KMS-11 (cell line): ENCODE results near the gene ZP4.

ENCODE experiments used
- H2AFZ ChIP-seq: fragments of 200-600 bp; sonication (generic); 2 replicates; pipeline ENCODE4 v1.6.1; 2016; ENCODE audit warnings: antibody characterized with exemption, mixed run types, low read depth
- H3K27ac ChIP-seq: fragments of 200-600 bp; sonication (generic); 2 replicates; pipeline ENCODE4 v1.6.1; 2016; ENCODE audit warnings: mild to moderate bottlenecking, mixed run types
- H3K27me3 ChIP-seq: fragments of 200-600 bp; sonication (generic); 2 replicates; pipeline ENCODE4 v1.6.1; 2017; ENCODE audit warnings: mild to moderate bottlenecking, low read depth, mixed run types, moderate library complexity; ENCODE audit not compliant: insufficient read depth
- H3K36me3 ChIP-seq: fragments of 200-600 bp; sonication (generic); 2 replicates; pipeline ENCODE4 v1.6.1; 2017; ENCODE audit warnings: mild to moderate bottlenecking, mixed run types; ENCODE audit not compliant: insufficient read depth
- H3K4me1 ChIP-seq: fragments of 200-600 bp; sonication (generic); 2 replicates; pipeline ENCODE4 v1.6.1; 2016; ENCODE audit warnings: mild to moderate bottlenecking, low read depth, mixed run types; ENCODE audit not compliant: poor library complexity, severe bottlenecking
- H3K4me2 ChIP-seq: fragments of 200-600 bp; sonication (generic); 2 replicates; pipeline ENCODE4 v1.7.0; 2016; ENCODE audit warnings: mild to moderate bottlenecking, mixed run types
- H3K4me3 ChIP-seq: fragments of 200-600 bp; sonication (generic); IDR thresholded peaks from 2 replicates; pipeline ENCODE4 v1.6.1; 2017; ENCODE audit warnings: low read depth, low read length, mixed read lengths; ENCODE audit not compliant: insufficient read depth
- H3K79me2 ChIP-seq: fragments of 200-600 bp; sonication (generic); 2 replicates; pipeline ENCODE4 v1.6.1; 2016; ENCODE audit warnings: low read depth, mixed run types; ENCODE audit not compliant: insufficient read depth
- H3K9ac ChIP-seq: fragments of 200-600 bp; sonication (generic); 2 replicates; pipeline ENCODE4 v1.6.1; 2016; ENCODE audit warnings: mild to moderate bottlenecking, mixed run types
- H4K20me1 ChIP-seq: fragments of 200-600 bp; sonication (generic); 2 replicates; pipeline ENCODE4 v1.6.1; 2016; ENCODE audit warnings: mild to moderate bottlenecking, mixed run types; ENCODE audit not compliant: insufficient read depth
- TF ChIP-seq, protein P1 (sequence below): fragments of 200-600 bp; sonication (generic); conservative IDR thresholded peaks from 2 replicates; pipeline ENCODE4 v1.6.1; 2017; ENCODE audit warnings: low read depth, mild to moderate bottlenecking, antibody characterized with exemption, low read length, moderate library complexity, mixed read lengths

ZP4 gene

DNA sequence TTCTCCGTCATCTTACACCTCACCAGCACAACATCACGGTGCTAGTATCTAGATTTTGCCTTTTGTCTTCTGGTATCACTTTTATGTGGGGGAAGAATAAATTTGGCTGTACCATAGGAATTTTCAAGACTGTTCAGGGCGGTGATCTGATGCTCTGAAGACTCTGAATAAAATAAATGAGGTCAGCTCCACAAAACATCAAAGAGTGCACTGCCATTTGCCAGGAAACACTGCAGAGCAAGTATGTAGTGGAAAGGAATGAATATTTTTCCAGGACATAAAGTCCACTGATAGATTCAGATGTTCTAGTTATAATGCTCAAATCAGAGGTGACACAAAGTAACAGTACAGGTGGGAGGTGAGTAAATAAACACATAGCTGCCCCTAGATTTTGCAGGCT lies 56.3 kb downstream of the ZP4 start:
- Histone ChIP-seq H3K4me2 (no peak overlapping the region), H3K9ac (no peak overlapping the region)

DNA sequence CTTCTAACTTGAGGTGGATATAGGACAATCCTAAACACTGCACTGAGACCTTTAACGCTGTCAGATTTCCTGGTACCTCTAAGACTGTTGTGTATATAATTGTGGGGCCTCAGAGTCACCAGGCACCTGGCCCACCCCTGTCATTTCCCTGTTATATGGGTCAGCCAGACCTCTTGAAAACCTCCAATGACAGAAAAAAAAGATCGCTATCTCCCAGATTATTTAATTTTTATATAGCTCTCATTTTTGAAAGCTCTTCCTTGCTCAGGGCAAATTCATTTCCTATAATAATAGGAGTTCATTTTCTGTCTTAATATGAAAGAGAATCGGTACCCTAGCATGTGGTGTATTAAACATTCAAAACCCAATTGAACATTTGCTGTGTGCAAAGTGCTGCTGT lies 56.7 kb downstream of the ZP4 start:
- H3K36me3 ChIP-seq, result no peaks in the 10 kb centered on the region
- H4K20me1 ChIP-seq, result no peaks in the 10 kb centered on the region
- H3K4me1 ChIP-seq, result no peaks in the 10 kb centered on the region
- no peaks in the 10 kb centered on the region for H3K27me3 ChIP-seq
- H3K9ac ChIP-seq, result no peak overlapping the region
- no peak overlapping the region for H3K27ac ChIP-seq
- no peak overlapping the region for H2AFZ ChIP-seq
- TF ChIP-seq, protein P1, sequence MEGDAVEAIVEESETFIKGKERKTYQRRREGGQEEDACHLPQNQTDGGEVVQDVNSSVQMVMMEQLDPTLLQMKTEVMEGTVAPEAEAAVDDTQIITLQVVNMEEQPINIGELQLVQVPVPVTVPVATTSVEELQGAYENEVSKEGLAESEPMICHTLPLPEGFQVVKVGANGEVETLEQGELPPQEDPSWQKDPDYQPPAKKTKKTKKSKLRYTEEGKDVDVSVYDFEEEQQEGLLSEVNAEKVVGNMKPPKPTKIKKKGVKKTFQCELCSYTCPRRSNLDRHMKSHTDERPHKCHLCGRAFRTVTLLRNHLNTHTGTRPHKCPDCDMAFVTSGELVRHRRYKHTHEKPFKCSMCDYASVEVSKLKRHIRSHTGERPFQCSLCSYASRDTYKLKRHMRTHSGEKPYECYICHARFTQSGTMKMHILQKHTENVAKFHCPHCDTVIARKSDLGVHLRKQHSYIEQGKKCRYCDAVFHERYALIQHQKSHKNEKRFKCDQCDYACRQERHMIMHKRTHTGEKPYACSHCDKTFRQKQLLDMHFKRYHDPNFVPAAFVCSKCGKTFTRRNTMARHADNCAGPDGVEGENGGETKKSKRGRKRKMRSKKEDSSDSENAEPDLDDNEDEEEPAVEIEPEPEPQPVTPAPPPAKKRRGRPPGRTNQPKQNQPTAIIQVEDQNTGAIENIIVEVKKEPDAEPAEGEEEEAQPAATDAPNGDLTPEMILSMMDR, result no peak
- H3K4me2 ChIP-seq, result no peak overlapping the region
- H3K79me2 ChIP-seq, result no peaks in the 10 kb centered on the region
- H3K4me3 ChIP-seq, result no peak overlapping the region

More for the DNA sequence above, 56.3 kb downstream of the ZP4 start:
- Histone ChIP-seq H3K36me3 (no peaks in the 10 kb centered on the region), H3K4me1 (no peaks in the 10 kb centered on the region), H3K79me2 (no peaks in the 10 kb centered on the region), H2AFZ (no peak overlapping the region), H4K20me1 (no peaks in the 10 kb centered on the region), H3K27me3 (no peaks in the 10 kb centered on the region), H3K27ac (no peak overlapping the region), H3K4me3 (no peak overlapping the region)
- TF ChIP-seq, protein P1, result no peak

DNA sequence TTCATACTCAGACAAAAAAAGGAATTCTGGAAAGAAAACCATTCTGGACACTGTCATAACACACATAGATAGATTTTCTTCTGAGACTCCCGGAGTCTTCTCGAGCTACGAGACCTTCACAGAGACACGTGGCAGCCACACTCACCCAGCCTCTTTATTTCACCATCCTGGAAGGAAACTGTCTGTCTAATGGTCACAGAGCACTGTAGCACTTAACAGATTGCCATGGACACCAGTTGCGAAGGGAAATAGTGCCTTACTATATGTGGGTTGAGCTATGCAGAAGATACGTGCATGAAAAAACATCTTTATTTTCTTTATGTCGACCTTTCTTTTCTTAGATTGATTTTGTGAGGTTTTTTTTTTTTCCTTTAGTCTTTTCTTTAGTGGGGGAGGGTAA lies 57.9 kb downstream of the ZP4 start:
- Histone ChIP-seq H3K4me2 (no peak overlapping the region), H3K9ac (no peak overlapping the region), H3K4me1 (no peaks in the 10 kb centered on the region), H3K27me3 (no peaks in the 10 kb centered on the region), H3K4me3 (no peak overlapping the region), H3K36me3 (no peaks in the 10 kb centered on the region), H2AFZ (no peak overlapping the region), H4K20me1 (no peaks in the 10 kb centered on the region), H3K79me2 (no peaks in the 10 kb centered on the region), H3K27ac (no peak overlapping the region)
- TF ChIP-seq, protein P1, result no peak
